Gastrocnemius medialis (tissue), 4 donors: ENCODE measurements around the gene PI4K2B.

Experiments used
- POLR2A ChIP-seq, 2 donors: fragments of 450-650 bp; IDR thresholded peaks; one replicate each; pipeline ENCODE4 v1.6.1; 2017; ENCODE audit warnings: antibody characterized with exemption in 2 of 2, mild to moderate bottlenecking in 2 of 2, moderate library complexity in 2 of 2
- TF ChIP-seq, protein P1 (sequence below), 5 experiments: fragments of 450-650 bp in 3 of 5; fragments of 200-600 bp in 2 of 5; sonication (generic) in 2 of 5; IDR thresholded peaks in 4 of 5; conservative IDR thresholded peaks in 1 of 5; 1 replicate in 4 of 5; 2 replicates in 1 of 5; pipeline ENCODE4 v1.5.1; 2016 to 2019; ENCODE audit warnings: antibody characterized with exemption in 5 of 5, mild to moderate bottlenecking in 3 of 5, moderate library complexity in 3 of 5

DNA sequence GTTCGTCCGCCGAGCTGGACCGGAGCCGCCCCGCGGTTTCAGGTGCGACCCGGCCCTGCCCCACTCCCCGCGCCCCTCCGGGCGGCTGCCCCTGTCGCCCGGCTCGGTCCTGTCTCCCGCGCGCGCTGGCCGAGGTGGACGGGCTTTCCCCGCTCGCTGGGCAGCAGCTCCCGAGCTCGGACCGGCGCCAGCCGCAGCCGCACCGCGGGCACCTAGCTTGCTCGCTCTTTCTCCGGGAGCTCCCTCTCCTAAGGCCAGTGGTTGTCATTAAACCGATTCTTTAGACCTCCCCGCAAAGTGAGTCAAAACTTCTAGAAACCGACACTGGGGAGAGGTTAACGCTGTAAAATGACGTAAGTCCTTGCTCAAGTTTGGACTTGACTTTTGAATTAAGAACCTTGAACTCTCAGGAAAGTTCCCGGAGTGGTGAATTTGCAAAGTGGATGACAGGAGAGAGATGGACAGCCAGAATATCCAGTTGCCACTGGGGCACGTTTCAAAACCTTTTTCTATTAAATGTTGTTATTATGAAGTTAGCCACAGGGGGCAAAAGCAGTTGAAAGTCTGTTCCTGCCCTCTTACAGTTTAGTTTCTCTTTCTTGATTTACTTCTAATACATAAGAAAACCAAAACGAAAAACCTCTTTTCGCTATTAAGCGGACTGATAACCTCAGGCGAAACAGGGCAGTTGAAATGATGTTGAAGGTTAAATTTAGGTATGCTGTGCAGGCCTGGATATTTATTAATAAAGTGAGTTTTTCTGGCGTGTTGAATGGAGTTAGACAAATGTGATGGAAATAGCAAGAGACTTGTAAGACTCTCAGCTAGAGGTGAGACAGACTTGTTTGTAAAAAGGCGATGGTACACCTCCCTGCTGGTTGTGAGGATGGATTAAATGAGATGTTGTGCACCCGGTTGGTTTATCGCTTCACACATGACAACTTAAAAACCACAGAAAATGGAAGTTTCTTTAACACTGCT is 847 bp downstream of the PI4K2B start:
- TF ChIP-seq, protein P1, sequence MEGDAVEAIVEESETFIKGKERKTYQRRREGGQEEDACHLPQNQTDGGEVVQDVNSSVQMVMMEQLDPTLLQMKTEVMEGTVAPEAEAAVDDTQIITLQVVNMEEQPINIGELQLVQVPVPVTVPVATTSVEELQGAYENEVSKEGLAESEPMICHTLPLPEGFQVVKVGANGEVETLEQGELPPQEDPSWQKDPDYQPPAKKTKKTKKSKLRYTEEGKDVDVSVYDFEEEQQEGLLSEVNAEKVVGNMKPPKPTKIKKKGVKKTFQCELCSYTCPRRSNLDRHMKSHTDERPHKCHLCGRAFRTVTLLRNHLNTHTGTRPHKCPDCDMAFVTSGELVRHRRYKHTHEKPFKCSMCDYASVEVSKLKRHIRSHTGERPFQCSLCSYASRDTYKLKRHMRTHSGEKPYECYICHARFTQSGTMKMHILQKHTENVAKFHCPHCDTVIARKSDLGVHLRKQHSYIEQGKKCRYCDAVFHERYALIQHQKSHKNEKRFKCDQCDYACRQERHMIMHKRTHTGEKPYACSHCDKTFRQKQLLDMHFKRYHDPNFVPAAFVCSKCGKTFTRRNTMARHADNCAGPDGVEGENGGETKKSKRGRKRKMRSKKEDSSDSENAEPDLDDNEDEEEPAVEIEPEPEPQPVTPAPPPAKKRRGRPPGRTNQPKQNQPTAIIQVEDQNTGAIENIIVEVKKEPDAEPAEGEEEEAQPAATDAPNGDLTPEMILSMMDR (IDR thresholded peaks at IDR 0.05 in 4 of 5, conservative IDR thresholded peaks at IDR 0.05 in 1 of 5), result peak in 3 of 5 experiments; percentile 40 to 49 (median 42)
- no peak for TF ChIP-seq POLR2A (IDR thresholded peaks at IDR 0.05)
